Colon (tissue), 2 donors: ENCODE results near the gene IGF1.

Experiments
- FAIRE-seq: peaks from 2 replicates; lab custom pipeline; 2012; peaks lifted over from hg19 to GRCh38; lab: Jason Lieb, UNC
- donor health status: control.
- donor health status: control.

Gene IGF1

DNA sequence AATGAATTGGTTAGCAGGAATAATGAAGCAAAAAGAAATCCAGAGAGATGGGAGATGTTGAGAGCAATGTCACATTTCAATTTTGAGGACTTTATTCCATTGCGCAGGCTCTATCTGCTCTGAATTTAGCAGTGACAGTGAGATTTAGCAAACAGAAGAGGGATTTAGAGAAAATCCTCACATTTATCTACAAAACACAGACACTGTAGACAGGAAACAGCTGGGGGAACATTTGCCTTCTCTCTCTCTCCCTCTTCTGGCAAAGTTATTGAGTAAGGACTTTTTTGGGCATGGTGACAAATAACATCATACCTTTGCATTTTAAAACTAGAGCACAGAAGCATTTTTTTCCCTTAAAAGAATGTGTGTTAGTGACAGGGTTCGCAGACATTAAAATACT, at the start of gene IGF1:
Gene IGF1 (minus strand): TSS at position 158 of the 400 bp plus-strand sequence. CDS start 182 bp downstream, outside the sequence.
- FAIRE-seq: no peak

DNA sequence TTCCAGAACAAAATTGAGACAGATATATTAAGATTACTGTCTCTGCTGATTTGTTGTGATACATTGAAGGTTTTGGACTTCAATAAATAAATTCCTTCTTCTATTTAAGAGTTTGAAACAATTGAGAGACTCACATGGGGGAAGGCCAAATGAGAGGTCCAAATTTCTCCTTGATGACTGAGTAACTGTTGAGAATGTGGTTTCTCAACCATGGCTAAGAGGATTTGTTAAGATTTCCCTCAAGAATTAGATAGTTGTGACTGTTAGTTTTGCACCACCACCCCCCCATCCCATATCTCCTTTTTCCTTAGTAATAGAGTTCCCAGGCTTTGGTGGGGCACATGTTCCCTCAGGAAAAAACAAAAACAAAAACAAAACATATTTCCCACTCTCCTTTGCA, 47.7 kb upstream of the IGF1 start:
- FAIRE-seq: no peak

DNA sequence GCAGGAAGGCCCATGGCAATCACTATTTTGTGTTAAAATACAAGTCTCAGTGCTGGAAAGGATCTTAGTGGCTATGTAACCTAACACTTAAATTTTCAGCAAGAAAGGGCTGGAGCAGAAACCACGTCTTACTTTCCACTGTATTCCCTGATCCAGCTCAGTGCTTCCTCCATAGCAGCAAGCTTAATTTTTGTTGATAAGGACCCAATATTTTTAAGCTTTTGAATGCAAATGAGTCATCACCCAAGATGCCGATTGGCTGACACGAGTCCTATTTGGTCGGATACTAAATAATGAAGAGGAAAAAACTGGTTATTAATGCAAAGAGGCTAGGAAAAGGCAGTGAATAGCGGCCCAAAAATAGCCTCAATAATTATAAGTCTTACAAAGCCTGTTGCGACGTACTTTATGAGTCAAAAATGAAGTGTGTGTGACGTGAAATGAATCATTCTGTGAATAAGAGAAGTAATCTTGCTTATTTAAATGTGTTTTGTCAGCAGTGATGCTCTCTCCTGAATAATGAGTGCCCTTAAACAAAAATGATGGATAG, 46.9 kb upstream of the IGF1 start:
- no peak for FAIRE-seq

DNA sequence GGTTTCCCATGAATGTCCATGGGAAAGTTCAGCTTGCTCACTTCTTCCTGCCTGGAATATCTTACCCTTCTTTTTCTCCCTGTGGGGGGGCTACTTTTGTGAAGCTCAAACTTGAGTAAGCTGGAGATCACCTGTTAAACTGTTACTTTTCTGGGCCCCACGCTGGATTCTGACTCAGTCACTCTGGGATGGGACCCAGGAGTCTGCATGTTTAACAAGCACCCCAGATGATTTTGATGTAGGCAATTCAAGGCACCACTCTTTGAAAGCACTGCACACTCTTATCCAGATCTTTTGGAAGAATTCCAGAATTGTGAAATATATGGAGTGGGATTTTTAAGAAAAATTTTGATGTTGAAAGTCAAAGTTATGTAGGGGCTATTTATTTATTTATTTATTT, 46.3 kb upstream of the IGF1 start:
- FAIRE-seq: no peak

DNA sequence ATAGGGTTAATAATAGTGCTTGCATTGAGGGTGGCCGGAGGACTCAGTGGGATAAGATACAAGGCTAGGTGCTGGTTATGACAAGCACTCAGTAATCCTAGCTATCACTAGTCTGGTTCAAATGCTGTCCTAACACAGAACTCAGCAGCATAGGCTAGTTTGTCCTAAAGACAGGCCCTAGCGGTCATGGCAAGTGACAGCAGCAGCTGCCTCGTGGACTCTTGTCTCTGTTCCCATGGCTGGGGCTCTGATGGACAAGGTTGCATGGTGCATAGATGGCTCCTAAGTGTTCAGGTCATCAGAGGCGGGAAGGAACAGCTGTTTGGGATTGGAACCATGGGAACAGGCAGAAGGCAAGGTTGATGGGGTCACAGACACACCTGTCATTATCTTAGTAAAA, 42.4 kb upstream of the IGF1 start:
- no peak for FAIRE-seq

DNA sequence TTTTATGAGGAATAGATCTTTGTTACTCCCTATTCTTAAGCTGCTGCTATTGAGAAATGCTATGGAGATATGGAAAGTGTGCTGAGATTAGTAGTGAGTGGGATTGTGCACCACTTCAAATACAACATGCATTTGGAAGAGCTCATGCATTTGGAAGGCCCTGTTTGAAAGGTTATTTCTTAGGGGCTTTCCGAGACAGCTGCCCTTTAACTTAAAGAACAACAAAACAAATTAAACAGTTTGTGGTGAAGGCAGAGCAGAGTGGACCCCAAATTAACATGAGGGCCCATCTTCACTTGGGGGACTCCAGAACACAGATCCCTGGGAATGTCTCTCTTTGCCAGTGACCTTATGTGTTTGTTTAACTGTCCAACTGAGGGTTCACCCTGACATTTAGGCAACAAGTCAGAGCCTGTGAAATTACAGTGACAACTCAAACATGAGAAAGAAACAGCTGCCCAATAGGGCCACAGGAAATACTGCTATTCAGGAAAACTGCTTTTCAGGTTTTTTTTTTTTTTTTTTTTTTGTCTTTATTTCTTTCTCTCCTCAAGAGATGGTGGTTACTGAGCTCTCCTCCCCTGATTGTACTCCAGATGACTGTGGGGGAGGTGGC, 41.4 kb upstream of the IGF1 start:
- FAIRE-seq: no peak

DNA sequence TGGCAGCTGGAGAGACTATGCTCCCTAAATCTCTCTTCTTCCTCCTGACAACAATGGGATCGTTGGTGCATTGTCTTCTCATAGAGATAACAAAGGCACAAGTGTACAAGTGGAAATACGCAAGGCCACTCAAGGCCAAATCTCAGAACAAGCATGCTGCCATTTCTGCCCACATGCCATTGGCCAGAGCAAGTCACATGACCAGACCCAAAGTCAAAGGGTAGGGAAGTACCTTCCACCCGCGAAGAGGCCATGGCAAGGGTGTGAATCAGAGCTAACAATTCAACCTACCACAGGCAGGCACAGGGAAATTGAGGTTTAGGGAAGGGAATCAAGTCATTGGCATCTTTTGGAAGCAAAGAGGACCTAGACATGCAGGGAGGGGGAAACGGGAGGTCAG, 38.5 kb upstream of the IGF1 start:
- no peak for FAIRE-seq

DNA sequence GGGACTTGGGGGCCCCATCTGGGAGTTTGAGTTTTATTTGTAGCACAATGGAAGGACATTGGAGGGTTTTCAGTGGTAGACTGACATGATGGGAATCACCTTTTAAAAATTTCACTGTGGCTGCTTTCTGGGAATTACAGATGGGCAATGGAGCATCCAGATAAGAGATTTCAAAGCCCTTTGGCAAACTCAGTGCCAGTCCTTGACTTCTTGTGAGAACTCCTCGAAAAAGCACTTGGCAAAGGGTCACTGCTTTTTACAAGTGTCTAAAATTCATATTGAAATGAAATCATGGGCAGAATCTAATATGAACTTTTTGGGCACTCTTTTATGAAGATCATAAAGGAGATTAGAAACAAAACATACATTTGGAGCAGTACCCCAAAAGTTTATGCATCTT, 34.3 kb upstream of the IGF1 start:
- no peak for FAIRE-seq

DNA sequence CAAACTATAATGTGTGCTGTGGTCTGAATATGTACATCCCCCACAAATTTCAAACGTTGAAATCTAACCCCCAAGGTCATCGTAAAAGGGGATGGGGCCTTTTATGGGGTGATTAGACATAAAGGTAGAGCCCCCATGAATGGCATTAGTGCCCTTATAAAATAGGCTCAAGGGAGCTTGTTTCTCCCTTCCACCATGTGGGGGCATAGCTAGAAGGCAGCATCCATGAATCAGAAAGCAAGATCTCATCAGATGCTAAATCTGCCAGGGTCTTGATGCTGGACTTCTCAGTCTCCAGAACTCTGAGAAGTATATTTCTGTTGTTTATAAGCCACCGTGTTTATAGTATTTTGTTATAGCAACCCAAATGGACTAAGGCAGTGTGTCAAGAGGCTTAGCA, 33.4 kb upstream of the IGF1 start:
- FAIRE-seq: no peak

DNA sequence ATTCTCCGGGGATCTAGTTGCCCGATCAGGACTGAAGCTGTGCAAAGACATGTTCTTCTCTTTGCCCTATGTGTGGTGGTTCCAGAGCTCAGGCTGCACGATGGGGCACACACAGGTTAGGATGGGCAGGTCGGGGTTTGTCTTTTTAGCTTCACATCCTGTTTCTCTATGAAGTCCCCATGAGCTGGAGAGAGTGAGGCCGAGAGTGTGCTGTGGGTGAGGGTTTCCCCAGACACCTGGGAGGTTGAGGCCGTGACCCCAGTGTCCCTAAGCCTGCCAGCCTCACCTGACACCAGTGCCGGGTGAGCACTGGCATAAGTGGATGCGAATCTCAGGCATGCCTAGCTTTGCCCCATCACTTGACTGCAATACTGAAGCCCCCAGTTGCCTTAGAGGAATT, 32.9 kb upstream of the IGF1 start:
- FAIRE-seq: no peak

DNA sequence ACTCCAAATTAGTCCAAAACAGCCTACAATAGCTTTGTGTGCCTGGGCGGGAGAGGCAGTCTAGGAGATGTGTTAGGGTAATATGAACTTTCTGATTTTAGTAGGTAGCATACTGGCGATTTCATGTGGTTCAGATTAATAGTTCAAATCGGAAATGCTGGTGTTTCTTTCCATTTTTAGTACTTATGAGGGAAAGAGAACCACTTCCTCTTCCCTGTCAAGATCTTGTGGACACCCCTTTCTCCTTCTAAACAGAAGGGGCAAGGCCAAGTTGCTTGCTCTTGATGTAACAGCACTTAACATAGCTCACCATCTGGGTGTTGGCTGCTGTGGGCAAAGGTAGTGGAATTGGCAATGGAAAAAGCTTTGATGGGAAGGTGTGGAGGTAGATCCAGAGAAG, 32.2 kb upstream of the IGF1 start:
- FAIRE-seq: no peak

DNA sequence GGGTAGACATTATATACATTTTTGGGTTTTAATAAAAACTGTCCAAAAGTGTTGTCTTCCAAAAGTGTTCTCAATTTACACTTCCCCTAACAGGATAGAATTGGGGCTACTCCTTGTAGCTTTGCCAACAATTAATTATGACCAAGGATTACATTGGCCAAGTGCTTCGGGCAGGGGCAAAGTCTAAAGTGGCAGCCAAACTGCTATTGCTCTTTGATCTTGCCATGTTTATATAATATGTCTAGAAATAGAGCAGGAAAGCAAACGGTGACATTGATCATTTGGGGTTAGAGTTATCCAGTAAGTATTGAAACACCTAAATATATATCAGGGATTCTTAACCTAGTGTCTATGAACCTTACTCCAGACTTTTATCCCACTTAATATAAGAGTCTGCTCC, 31.2 kb upstream of the IGF1 start:
- FAIRE-seq: no peak

DNA sequence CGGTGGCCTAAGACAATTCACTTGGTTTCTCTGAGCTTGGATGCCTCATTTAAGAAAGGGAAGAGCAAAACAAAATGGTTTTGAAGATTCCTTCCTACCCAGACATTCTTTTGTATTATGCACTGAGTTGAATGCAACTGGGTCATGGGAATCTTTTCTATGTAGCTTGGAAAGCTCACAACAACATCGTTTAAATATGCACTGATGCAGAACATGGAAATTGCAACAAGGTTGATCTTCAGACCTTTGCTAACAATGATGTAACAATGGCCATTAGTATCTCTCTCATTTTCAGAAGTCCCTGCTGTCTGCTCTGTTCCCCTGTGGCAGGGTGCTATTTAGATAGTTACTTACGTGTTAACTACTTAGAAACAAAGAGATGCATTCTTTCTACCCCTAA, 30.1 kb upstream of the IGF1 start:
- no peak for FAIRE-seq

DNA sequence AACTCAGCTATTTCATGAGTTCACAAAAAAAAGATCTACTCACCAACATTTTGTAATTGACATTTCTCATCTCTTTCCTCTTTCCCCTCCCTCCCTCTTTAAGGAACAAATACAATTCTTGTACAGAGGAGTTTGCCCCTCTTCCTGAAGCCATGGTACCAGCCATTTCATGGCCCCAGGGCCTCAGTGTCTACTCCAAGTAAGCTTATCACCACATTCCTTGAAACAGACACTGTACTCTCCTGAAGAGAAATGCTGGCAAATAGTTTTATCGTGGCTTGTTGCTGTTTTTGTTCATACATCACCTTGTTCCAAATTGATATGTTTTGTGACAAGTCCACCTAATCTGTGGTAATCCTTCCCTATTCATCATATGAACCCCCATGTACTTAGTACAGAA, 29.7 kb upstream of the IGF1 start:
- no peak for FAIRE-seq

DNA sequence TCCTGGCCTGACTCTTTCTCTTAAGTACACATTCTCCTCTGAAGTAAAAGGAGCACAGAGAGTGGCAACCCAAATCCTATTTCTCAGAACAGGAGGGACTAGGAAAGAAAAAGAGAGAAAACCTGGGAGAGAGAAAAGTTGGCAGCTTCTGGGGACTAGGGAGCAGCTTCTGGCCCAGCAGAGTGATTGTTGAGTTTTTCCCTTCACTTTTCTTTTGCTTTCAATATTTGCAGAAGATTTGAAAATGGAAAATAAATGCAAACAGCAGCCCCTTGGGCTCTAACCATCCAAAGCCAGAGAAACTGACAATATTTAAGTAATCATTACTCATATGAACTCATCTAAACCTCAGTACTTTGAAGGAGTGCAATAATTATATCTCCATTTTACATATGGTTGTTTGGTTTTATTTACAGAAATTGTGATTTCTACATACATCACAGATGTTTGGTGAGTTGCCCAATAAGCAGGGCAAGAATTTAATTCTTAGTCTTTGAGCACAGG, 28.8 kb upstream of the IGF1 start:
- no peak for FAIRE-seq

DNA sequence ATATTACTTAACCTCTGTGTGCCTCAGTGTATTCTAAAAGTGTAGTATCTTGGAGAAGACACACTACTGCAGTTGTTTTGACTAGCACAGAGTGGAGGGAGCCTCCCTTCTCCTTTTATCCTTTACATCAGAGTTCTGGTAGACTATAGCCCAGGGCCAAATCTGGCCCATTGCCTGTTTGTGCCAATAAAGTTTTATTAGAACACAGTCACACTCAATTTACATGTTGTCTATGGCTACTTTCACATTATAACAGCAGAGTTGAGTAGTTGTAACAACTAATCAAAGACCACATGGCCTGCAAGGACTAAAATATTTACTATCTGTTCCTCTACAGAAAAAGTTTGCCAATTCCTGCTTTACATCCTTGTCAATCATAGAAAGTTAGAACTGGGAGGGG, 27.7 kb upstream of the IGF1 start:
- no peak for FAIRE-seq

DNA sequence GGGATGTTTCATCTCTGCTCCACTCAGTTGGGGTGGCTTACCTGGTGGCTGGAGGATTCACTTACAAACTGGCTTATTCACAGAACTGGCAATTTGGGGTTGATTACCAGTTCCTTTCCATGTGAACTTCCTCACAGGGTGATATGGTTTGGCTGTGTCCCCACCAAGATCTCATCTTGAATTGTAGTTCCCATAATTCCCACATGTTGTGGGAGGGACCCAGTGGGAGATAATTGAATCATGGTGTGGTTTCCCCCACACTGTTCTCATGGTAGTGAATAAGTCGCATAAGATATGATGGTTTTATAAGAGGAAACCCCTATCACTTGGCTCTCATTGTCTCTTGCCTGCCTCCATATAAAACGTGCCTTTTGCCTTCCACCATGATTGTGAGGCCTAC, 26.9 kb upstream of the IGF1 start:
- no peak for FAIRE-seq

DNA sequence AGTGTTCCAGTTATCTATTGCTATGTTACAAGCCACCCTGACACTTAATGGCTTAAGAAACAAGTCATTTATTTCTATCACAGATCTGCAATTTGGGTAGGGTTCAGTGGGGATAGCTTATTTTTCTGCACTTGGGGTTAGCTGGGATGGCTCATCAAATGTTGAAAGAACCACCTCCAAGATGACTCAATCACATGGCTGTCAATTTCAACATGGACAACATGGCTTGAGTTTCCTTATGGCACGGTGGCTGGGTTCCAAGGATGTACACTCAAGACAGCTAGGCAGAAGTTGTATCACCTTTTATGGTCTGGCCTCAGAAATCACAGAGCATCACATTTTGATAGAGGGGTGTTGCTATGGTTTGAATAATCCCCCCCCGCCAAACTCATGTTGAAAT, 24.5 kb upstream of the IGF1 start:
- FAIRE-seq: no peak

DNA sequence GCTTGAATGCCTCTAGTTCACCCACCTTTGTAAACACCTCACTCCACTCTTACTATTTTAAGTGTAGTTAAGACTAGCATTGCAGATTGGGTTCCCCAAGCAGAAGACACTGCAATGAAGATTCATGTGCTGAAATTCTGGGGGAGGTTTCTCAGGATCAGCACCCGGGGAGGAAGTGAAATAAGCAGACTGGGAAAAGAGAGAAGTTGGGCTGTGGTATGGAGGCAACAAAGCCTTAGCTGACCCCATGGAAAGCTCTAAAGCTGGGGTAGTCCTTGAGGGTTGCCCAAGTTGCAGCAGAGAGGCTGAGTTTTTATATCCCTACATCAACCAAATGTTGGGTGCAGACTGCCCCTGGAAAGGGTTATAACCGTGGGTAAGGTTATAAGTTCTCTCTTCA, 23.9 kb upstream of the IGF1 start:
- no peak for FAIRE-seq

DNA sequence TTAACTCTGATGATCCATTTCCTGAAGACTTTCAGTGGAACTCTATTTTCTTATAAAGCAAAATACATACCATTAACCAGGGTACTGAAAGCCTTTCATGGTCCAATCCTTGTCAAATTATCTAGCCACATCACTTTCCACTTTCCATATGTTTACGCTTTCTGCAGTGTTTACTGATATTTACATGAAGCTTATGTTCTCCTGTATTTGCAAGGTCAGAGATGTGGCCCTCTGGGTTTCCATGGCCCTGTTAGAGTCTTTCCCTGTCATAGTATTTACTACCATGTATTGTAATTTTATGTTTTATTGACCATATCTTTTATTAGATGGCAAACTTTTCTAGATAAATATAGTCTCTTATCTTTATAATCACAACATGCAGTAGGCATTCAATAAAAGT, 23.5 kb upstream of the IGF1 start:
- FAIRE-seq: no peak

DNA sequence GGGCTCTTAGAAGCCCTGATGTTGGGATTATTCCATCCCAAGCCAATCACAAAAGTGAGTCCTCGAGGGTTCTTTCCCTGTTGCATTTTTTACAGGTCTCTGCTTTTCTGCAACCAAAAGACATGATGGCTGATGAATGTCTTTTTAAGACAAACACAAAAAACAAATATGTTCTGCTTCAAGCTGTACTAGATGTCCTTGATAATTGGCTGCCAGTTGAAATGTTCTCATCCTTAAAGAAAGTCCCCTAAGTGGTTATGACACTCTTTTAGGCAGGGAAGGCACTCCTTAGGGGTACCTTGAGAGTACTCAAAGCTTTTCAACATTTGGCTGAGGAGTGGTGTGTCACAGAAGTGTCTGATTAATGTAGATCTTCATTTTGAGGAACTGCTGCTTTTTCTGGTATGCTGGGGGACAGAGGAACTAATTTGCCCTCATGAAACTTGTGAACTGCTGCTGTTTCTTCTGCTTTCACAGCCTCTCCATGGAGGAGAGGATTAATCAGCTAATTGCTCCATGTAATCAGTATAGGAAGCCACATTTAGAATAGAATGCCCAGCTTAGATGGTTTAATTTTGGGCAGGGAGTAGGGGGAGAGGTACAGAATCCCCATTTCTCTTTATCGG, 22.8 kb upstream of the IGF1 start:
- FAIRE-seq: no peak

DNA sequence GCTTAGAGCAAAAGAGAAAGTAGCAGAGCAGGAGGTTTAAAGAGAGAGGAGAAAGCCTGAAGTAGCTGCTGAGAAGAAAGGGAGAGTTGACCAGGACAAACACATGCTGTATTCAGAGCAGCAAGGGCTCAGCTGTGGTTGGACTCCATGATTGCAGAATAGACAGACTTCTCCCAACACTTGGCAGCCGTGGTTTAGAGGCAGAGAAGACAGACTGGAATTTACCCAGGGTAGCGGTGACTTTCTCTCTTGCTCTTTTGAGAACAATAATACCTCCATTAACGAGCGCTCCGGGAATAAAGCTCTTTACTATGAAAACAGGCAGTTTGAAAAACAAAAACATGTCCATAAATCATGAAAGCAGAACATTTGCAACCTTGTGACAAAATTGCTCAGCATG, 21.4 kb upstream of the IGF1 start:
- no peak for FAIRE-seq

DNA sequence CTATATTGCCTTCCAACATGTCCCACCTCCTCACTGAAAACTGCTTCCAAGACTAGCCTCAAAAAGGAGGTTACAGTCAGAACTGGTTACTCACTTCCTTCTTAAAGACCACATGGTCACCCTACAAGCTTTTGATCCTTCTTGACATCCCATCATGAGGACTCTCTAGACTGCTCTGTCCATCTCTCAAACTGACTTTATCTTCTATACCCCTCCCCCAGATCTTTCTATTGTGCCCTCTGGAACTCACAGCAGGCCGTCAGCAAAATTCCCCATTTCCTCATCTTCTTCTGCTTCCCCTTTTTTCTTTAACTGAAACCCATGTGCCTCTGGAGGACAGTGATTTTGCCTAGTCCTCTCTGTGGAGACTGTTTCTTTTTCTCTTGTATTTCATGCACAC, 18.1 kb upstream of the IGF1 start:
- no peak for FAIRE-seq

DNA sequence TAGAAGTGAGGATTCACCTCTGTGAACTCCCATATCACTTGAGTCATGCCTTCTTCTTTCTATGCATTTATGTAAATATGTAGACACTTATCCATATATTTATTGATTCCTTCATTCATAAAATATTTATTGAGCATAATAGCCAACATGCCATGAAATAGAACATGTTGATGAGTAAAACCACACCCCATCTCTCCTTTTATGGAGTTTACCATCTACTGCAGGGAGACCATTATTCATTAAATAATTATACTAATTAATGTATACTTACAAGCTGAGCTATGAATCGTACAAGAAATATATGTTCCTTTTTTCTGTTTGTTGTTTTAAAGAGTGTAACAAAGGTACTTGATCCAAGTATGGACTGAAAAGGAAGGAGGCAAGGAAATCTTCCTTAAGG, 17.4 kb upstream of the IGF1 start:
- no peak for FAIRE-seq
